ENCODE results near the gene PCDH15. TPM values are rescaled to one million over a fixed set of nuclear protein-coding genes. Genes with fewer than 3 reads are reported as not detected.

Gene PCDH15
- total and polyA plus RNA-seq, 2 of the 4 experiments (the other 2 are of a cell fraction) = not detected

DNA sequence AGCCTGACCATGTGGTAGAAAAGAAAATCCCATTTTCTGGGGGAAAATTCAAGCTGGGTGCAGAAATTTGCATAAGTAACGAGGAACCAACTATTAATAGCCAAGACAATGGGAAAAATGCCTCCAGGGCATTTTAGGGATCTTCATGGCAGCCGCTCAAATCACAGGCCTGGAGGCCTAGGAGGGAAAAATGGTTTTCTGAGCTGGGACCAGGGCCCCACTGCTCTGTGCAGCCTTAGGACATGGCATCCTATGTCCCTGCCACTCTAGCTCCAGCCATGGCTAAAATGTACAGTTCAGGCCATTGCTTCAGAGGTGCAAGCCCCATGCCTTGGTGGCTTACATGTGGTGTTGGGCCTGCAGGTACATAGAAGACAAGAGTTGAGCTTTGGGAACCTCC is 459.0 kb downstream of the PCDH15 start:
- H3K27me3 ChIP-seq (ENCODE audit: control insufficient read depth, insufficient read depth, low read length) = no peaks in the 10 kb centered on the region
- dilution Hi-C loops (cut with HindIII; ENCODE audit: low sequenced_read_pairs, unreplicated experiment) = no loop called here
- no peaks in the 10 kb centered on the region for H4K20me1 ChIP-seq (ENCODE audit: insufficient read depth, low read length)
- no peak overlapping the region for H2AFZ ChIP-seq (replicated peaks; ENCODE audit: low read length, poor library complexity)
- no peak overlapping the region for H2BK5ac ChIP-seq (ENCODE audit: low read depth, low read length, poor library complexity, severe bottlenecking)
- no peak overlapping the region for H3K27ac ChIP-seq (ENCODE audit: insufficient read depth, low read length)
- WGBS, 2 experiments (ENCODE audit: extremely low coverage in 2 of 2, insufficient read length in 1 of 2) = no CpG with 5 or more reads among the region's 2 CpGs
- no peak overlapping the region for H2AK9ac ChIP-seq (replicated peaks; ENCODE audit: low read depth, low read length, poor library complexity)
- no peak overlapping the region for H3K9ac ChIP-seq (ENCODE audit: low read depth, low read length)
- H3K23ac ChIP-seq (ENCODE audit: low read depth, low read length) = no peak overlapping the region
- no peak overlapping the region for H2AK5ac ChIP-seq (ENCODE audit: low read depth, low read length)
- no TSS peak for BruUV-seq (replicated peaks)
- H2BK15ac ChIP-seq (ENCODE audit: low read depth, low read length) = no peak overlapping the region
- no peak overlapping the region for H2BK20ac ChIP-seq (ENCODE audit: low read depth, low read length)
- H3K79me1 ChIP-seq (ENCODE audit: low read depth in 1 of 2, low read length in 2 of 2) = no peaks in the 10 kb centered on the region
- H3K56ac ChIP-seq (ENCODE audit: extremely low read depth, insufficient read depth, low read length) = no peak overlapping the region
- no peak overlapping the region for H3K4ac ChIP-seq (ENCODE audit: low read depth, low read length)
- intact Hi-C loops (cut with micrococcal nuclease) = no loop called here
- no peak overlapping the region for H3K18ac ChIP-seq (ENCODE audit: low read depth, low read length)
- CTCF ChIA-PET = no interaction called here
- TF ChIP-seq CEBPB (IDR thresholded peaks at IDR 0.05; ENCODE audit: low read depth, low read length) = no peak
- TF ChIP-seq CHD1 (IDR thresholded peaks at IDR 0.05; ENCODE audit: low read depth, low read length) = no peak
- TF ChIP-seq, protein P1, sequence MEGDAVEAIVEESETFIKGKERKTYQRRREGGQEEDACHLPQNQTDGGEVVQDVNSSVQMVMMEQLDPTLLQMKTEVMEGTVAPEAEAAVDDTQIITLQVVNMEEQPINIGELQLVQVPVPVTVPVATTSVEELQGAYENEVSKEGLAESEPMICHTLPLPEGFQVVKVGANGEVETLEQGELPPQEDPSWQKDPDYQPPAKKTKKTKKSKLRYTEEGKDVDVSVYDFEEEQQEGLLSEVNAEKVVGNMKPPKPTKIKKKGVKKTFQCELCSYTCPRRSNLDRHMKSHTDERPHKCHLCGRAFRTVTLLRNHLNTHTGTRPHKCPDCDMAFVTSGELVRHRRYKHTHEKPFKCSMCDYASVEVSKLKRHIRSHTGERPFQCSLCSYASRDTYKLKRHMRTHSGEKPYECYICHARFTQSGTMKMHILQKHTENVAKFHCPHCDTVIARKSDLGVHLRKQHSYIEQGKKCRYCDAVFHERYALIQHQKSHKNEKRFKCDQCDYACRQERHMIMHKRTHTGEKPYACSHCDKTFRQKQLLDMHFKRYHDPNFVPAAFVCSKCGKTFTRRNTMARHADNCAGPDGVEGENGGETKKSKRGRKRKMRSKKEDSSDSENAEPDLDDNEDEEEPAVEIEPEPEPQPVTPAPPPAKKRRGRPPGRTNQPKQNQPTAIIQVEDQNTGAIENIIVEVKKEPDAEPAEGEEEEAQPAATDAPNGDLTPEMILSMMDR (conservative IDR thresholded peaks at IDR 0.05; ENCODE audit: low read depth, low read length) = no peak
- TF ChIP-seq SMC3 (IDR thresholded peaks at IDR 0.05; ENCODE audit: low read depth, low read length) = no peak
- no peak for TF ChIP-seq POLR2A (IDR thresholded peaks at IDR 0.05; ENCODE audit: low read depth, low read length)
- TF ChIP-seq FOS (IDR thresholded peaks at IDR 0.05; ENCODE audit: low read depth, low read length) = no peak
- TF ChIP-seq, protein P2, sequence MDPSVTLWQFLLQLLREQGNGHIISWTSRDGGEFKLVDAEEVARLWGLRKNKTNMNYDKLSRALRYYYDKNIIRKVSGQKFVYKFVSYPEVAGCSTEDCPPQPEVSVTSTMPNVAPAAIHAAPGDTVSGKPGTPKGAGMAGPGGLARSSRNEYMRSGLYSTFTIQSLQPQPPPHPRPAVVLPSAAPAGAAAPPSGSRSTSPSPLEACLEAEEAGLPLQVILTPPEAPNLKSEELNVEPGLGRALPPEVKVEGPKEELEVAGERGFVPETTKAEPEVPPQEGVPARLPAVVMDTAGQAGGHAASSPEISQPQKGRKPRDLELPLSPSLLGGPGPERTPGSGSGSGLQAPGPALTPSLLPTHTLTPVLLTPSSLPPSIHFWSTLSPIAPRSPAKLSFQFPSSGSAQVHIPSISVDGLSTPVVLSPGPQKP (IDR thresholded peaks at IDR 0.05; ENCODE audit: borderline replicate concordance, low read depth, low read length) = no peak
- H4K8ac ChIP-seq (ENCODE audit: low read depth in 2 of 2, low read length in 2 of 2) = no peak overlapping the region
- no peak overlapping the region for H4K5ac ChIP-seq (ENCODE audit: low read depth, low read length)
- peaks cover 8% of the 10 kb centered on the region for H3K9me3 ChIP-seq (ENCODE audit: control insufficient read depth, insufficient read depth, low read length)
- no peak overlapping the region for H2BK120ac ChIP-seq (ENCODE audit: low read depth, low read length)
- H3K4me2 ChIP-seq (ENCODE audit: low read depth, low read length) = no peak overlapping the region
- no peaks in the 10 kb centered on the region for H3K9me1 ChIP-seq (ENCODE audit: insufficient read depth, low read length)
- no peak overlapping the region for H4K91ac ChIP-seq (ENCODE audit: insufficient read depth, low read depth, low read length)
- POLR2A ChIA-PET (ENCODE audit: unreplicated experiment) = no interaction called here
- no peak for DNase-seq
- in situ Hi-C loops (cut with MboI; ENCODE audit: low sequenced_read_pairs) = no loop called here
- H3K4me3 ChIP-seq (ENCODE audit: insufficient read depth, low read depth, low read length) = no peak overlapping the region
- H3K36me3 ChIP-seq (ENCODE audit: control insufficient read depth, insufficient read depth, low read length) = no peaks in the 10 kb centered on the region
- ATAC-seq (ENCODE audit: low read depth) = no peak
- H3K14ac ChIP-seq (replicated peaks; ENCODE audit: low read depth, low read length) = no peak overlapping the region
- H3K4me1 ChIP-seq (ENCODE audit: control insufficient read depth, insufficient read depth, low read length) = no peaks in the 10 kb centered on the region

Data from IMR-90 (cell line).